ENCODE data around the gene ZSWIM5.

DNA sequence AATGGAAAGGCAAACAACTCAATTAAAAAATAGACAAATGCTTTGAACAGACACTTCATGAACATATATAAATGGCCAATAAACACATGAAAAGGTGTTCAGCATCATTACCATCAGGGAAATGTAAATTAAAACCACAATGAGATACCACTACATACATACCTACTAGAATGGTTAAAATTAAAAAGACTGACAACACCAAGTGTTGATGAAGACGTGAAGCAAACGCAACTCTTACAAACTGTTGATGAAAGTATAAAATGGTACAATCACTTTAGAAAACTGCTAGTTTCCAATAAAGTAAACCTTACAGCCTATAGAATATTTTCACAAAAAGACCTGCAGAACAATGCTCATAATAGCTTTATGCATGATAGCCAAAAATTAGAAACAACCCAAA is 230.2 kb downstream of the ZSWIM5 start:
- TF ChIP-seq EZH2 (IDR thresholded peaks at IDR 0.05) (no peak), POLR2AphosphoS5 (IDR thresholded peaks at IDR 0.05; ENCODE audit: borderline replicate concordance, low read depth, low read length) (no peak)
